GM21737 (cell line): ENCODE data around the gene PPP1R3F.
"Not testable (repeated sequence)": the region's sequence is repeated elsewhere in the genome, so short reads cannot be mapped to it uniquely, and the experiment has no call there.

ENCODE experiments used
- ATAC-seq: cut with Tn5 transposase; IDR thresholded peaks from one replicate; pipeline ENCODE4 v1.9.1; 2021; ENCODE audit warnings: mild to moderate bottlenecking, moderate library complexity; ENCODE audit not compliant: unreplicated experiment

Gene PPP1R3F

GRCh38 chrX:49272421-49272820, 2.8 kb downstream of the PPP1R3F start:
- ATAC-seq = no peak

GRCh38 chrX:49273181-49273727, 3.7 kb downstream of the PPP1R3F start:
- no peak for ATAC-seq

- no peak for ATAC-seq
These were observed 6.6 kb downstream of the PPP1R3F start for GRCh38 chrX:49276207-49276606.

- no peak for ATAC-seq
These were observed 7.3 kb downstream of the PPP1R3F start for GRCh38 chrX:49276671-49277534.

GRCh38 chrX:49277535-49277830, 7.9 kb downstream of the PPP1R3F start:
- ATAC-seq = no peak

GRCh38 chrX:49278081-49278480, 8.5 kb downstream of the PPP1R3F start:
- no peak for ATAC-seq

- no peak for ATAC-seq
These were observed 13.0 kb downstream of the PPP1R3F start for GRCh38 chrX:49282647-49283011.

- no peak for ATAC-seq
These were observed 14.6 kb downstream of the PPP1R3F start for GRCh38 chrX:49284212-49284611.

- ATAC-seq = no peak
These were observed 16.5 kb downstream of the PPP1R3F start for GRCh38 chrX:49286136-49286535.

GRCh38 chrX:49286581-49286980, 17.0 kb downstream of the PPP1R3F start:
- no peak for ATAC-seq

GRCh38 chrX:49287665-49288064, 18.1 kb downstream of the PPP1R3F start:
- ATAC-seq = no peak

- no peak for ATAC-seq
These were observed 20.6 kb downstream of the PPP1R3F start for GRCh38 chrX:49290215-49290614.

GRCh38 chrX:49291615-49292337, 22.2 kb downstream of the PPP1R3F start:
- peak; percentile 57 for ATAC-seq

- ATAC-seq = no peak
These were observed 23.1 kb downstream of the PPP1R3F start for GRCh38 chrX:49292400-49293362.

GRCh38 chrX:49299293-49299692, 29.7 kb downstream of the PPP1R3F start:
- not testable (repeated sequence) for ATAC-seq

GRCh38 chrX:49300703-49301102, 31.1 kb downstream of the PPP1R3F start:
- ATAC-seq = no peak

GRCh38 chrX:49303346-49303745, 33.8 kb downstream of the PPP1R3F start, which contains the start of gene GAGE10:
Gene GAGE10 (plus strand): TSS chrX:49303646. CDS start chrX:49304860, 1,214 bp downstream.
- ATAC-seq = no peak

GRCh38 chrX:49307775-49308174, 38.2 kb downstream of the PPP1R3F start:
- ATAC-seq = not testable (repeated sequence)

GRCh38 chrX:49308604-49309269, 39.1 kb downstream of the PPP1R3F start:
- ATAC-seq = no peak

- ATAC-seq = no peak
These were observed 39.9 kb downstream of the PPP1R3F start for GRCh38 chrX:49309401-49309981.
